Heart left ventricle (tissue), 16 donors: ENCODE measurements around the gene SCARF1. TPM values are rescaled to one million over a fixed set of nuclear protein-coding genes. Genes with fewer than 3 reads are reported as not detected.

Experiments used
- ATAC-seq, 4 donors: fragments of 200-7000 bp; cut with Tn5 transposase; one replicate each; pipeline ENCODE4 v1.9.1; 2020 to 2022; ENCODE audit warnings: moderate library complexity in 4 of 4, mild to moderate bottlenecking in 3 of 4, moderate number of reproducible peaks in 1 of 4
- DNase-seq, 5 donors: peaks; one replicate each; pipeline ENCODE4 v3.0.0-alpha.2; 2020
- H3K27ac ChIP-seq, 12 donors: fragments of 200-600 bp; sonication (generic) in 4 of 12; one replicate each; pipeline versions ENCODE4 v1.5.0 to v1.8.0; 2016 to 2022; ENCODE audit warnings: mild to moderate bottlenecking in 2 of 12
- H3K27me3 ChIP-seq, 9 donors: fragments of 200-600 bp; sonication (generic) in 2 of 9; one replicate each; pipeline versions ENCODE4 v1.5.1 to v1.8.0; 2016 to 2022; ENCODE audit warnings: mild to moderate bottlenecking in 3 of 9
- H3K36me3 ChIP-seq, 9 donors: fragments of 200-600 bp; sonication (generic) in 2 of 9; one replicate each; pipeline versions ENCODE4 v1.5.0 to v1.8.0; 2018 to 2022; ENCODE audit warnings: mild to moderate bottlenecking in 2 of 9
- H3K4me1 ChIP-seq, 12 donors: fragments of 200-600 bp; sonication (generic) in 4 of 12; one replicate each; pipeline versions ENCODE4 v1.5.0 to v1.8.0; 2016 to 2022; ENCODE audit warnings: mild to moderate bottlenecking in 3 of 12
- H3K4me3 ChIP-seq, 12 donors: fragments of 200-600 bp; sonication (generic) in 4 of 12; one replicate each; pipeline versions ENCODE4 v1.5.0 to v1.8.0; 2017 to 2022; ENCODE audit warnings: mild to moderate bottlenecking in 9 of 12, moderate library complexity in 4 of 12
- H3K9me3 ChIP-seq, 12 donors: fragments of 200-600 bp; sonication (generic) in 4 of 12; one replicate each; pipeline versions ENCODE4 v1.5.0 to v1.8.0; 2016 to 2022; ENCODE audit warnings: mild to moderate bottlenecking in 1 of 12
- CTCF ChIP-seq, 12 donors: fragments of 200-600 bp; sonication (generic) in 4 of 12; IDR thresholded peaks; one replicate each; pipeline versions ENCODE4 v1.5.0 to v1.8.0; 2018 to 2022; ENCODE audit warnings: antibody characterized with exemption in 12 of 12, mild to moderate bottlenecking in 5 of 12
- POLR2A ChIP-seq, 2 donors: fragments of 450-650 bp; IDR thresholded peaks; one replicate each; pipeline ENCODE4 v1.6.1; 2017; ENCODE audit warnings: antibody characterized with exemption in 2 of 2, mild to moderate bottlenecking in 2 of 2, moderate library complexity in 2 of 2
- WGBS, 4 donors: extraction: QIAGEN DNeasy Blood & Tissue Kit in 2 of 4; methylation state at CpG; one replicate each; pipeline versions ENCODE4 v1.1.5 to v1.1.7; 2013 to 2018; 5-methylcytosine and 5-hydroxymethylcytosine counted together
- intact Hi-C, 10 donors: fragments of 100-400 bp; cut with DNase I; formaldehyde crosslinking; loops; one replicate each; pipeline versions ENCODE4 v1.11.1 to v1.14.2; 2022
- polyA plus RNA-seq, 2 donors: library from polyadenylated mRNA; stranded (reverse); fragments of 200-250 nt; gene quantifications; one replicate each; pipeline ENCODE4 v1.2.3, GENCODE V29; 2013
- total RNA-seq, 9 donors: library from RNA; depleted of rRNA in 2 of 9; stranded (reverse); fragments of >200 nt in 2 of 9; fragmentation: NEBNext Ultra II Directional in 3 of 9; extraction: Animal tissue kit (Norgen Biotek cat#: 25700) in 3 of 9; gene quantifications; one replicate each; pipeline versions ENCODE4 v1.1.0 to v1.2.4, GENCODE V29; 2016 to 2023
- donor health status: ischemic (EF 13 %, LVEDD 7.1; RV severe dilation, severe dysfunction).
- donor health status: healthy with polysubstance abuse.
- donor health status: DM: no; HTN: yes; CAD: no.
- donor health status: DM: no; HTN: no; CAD: no.
- donor health status: ischemic (EF 25% LVEDD 6.9; RV normal size, moderate dysfunction).
- donor health status: ischemic (EF 25% LVEDD 5.7; RV mildly dilated, moderate dysfunction).
- donor health status: healthy.
- donor health status: DM: yes; HTN: yes; CAD: no.
- donor health status: ischemic (EF 35%, LVEDD 5.7; RV mildly dilated, moderate dysfunction).
- donor health status: nonischemic (EF 11% LVEDD 7.7; RV severe dilation, severe dysfunction).
- donor health status: DM: yes; HTN: yes; CAD: no.
- donor health status: PGD.
- donor health status: ischemic (EF 29% LVEDD 5.4; RV normal size, mild dysfunction).
- donor health status: nonischemic (EF 23%, LVEDD 6.1; RV moderate dilation, normal function).

The SCARF1 gene
- total and polyA plus RNA-seq, 11 donors, result 7.4 to 25.9 (median 12.4) TPM

GRCh38 chr17:1628856-1629503 lies 16.6 kb downstream of the SCARF1 start:
- WGBS, 4 donors, result 0 to 1% (median 1%) methylated on average over 35 to 77 of the region's 77 CpGs
- DNase-seq (peak; percentile 94 to 97 (median 96)), ATAC-seq (peak; percentile 83 to 90 (median 88))
- intact Hi-C loops, result loop anchor here in 8 of 10 donors (1.0 to 10.0 kb wide), 9 partner anchors 14 to 362 kb away; partner anchors contain the start of genes BHLHA9 (in 1 of the 8), SCARF1 (in 1 of the 8) and TRARG1 (in 1 of the 8)
- Histone ChIP-seq H3K4me3 (peak overlapping the region; percentile 32 to 96 (median 80)), H3K9me3 (no peaks in the 10 kb centered on the region), H3K4me1 (peaks cover 0 to 56% (median 14%) of the 10 kb centered on the region in 12 donors), H3K27me3 (no peaks in the 10 kb centered on the region), H3K27ac (peak overlapping the region; percentile 80 to 97 (median 92)), H3K36me3 (peaks cover 0 to 9% (median 0%) of the 10 kb centered on the region in 9 donors)
- TF ChIP-seq POLR2A (IDR thresholded peaks at IDR 0.05) (peak in 1 of 2 donors; percentile 79), CTCF (IDR thresholded peaks at IDR 0.05) (peak in 11 of 12 donors; percentile 31 to 66 (median 56))

GRCh38 chr17:1627982-1628855 lies 17.3 kb downstream of the SCARF1 start, which contains the start of gene SLC43A2:
Gene SLC43A2, minus strand, starts transcription at chr17:1628834. Its CDS starts 960 bp downstream, at chr17:1627874.
- ATAC-seq (peak; percentile 74 to 89 (median 88)), DNase-seq (peak; percentile 83 to 91 (median 87))
- Histone ChIP-seq H3K27ac (peak within 1 kb of the TSS; percentile 80 to 97 (median 92)), H3K9me3 (no peaks in the 10 kb centered on the region), H3K4me3 (peak within 1 kb of the TSS; percentile 32 to 96 (median 80)), H3K4me1 (peaks cover 0 to 56% (median 14%) of the 10 kb centered on the region in 12 donors), H3K36me3 (peaks cover 0 to 11% (median 0%) of the 10 kb centered on the region in 9 donors), H3K27me3 (no peaks in the 10 kb centered on the region)
- intact Hi-C loops, result loop anchor here in 7 of 10 donors (1.0 to 10.0 kb wide), 9 partner anchors 15 to 361 kb away; partner anchors contain the start of genes BHLHA9 (in 1 of the 7), SCARF1 (in 1 of the 7) and TRARG1 (in 1 of the 7)
- TF ChIP-seq CTCF (IDR thresholded peaks at IDR 0.05) (no peak), POLR2A (IDR thresholded peaks at IDR 0.05) (no peak)
- 0 to 1% (median 1%) methylated on average over 74 to 95 of the region's 95 CpGs for WGBS, 4 donors

GRCh38 chr17:1627182-1627981 lies 18.1 kb downstream of the SCARF1 start:
- Histone ChIP-seq H3K27me3 (no peaks in the 10 kb centered on the region), H3K4me3 (peak overlapping the region; percentile 32 to 96 (median 80)), H3K36me3 (peaks cover 0 to 11% (median 0%) of the 10 kb centered on the region in 9 donors), H3K4me1 (peaks cover 0 to 56% (median 14%) of the 10 kb centered on the region in 12 donors), H3K27ac (peak overlapping the region in 11 of 12 donors; percentile 33 to 97 (median 93)), H3K9me3 (no peaks in the 10 kb centered on the region)
- DNase-seq (peak in 2 of 5 donors; percentile 46 to 68), ATAC-seq (peak in 2 of 4 donors; percentile 4 to 6)
- intact Hi-C loops, result loop anchor here in 4 of 10 donors (5.0 to 10.0 kb wide), 5 partner anchors 35 to 360 kb away; partner anchors contain the start of genes BHLHA9 (in 1 of the 4) and TRARG1 (in 1 of the 4)
- no peak for TF ChIP-seq POLR2A (IDR thresholded peaks at IDR 0.05)
- TF ChIP-seq CTCF (IDR thresholded peaks at IDR 0.05), result no peak
- 25 to 64% (median 41%) methylated on average over 7 to 39 of the region's 39 CpGs for WGBS, 4 donors
